ENCODE results near the gene CENATAC.
"Not testable (repeated sequence)": the region's sequence is repeated elsewhere in the genome, so short reads cannot be mapped to it uniquely, and the experiment has no call there.

CENATAC gene

DNA sequence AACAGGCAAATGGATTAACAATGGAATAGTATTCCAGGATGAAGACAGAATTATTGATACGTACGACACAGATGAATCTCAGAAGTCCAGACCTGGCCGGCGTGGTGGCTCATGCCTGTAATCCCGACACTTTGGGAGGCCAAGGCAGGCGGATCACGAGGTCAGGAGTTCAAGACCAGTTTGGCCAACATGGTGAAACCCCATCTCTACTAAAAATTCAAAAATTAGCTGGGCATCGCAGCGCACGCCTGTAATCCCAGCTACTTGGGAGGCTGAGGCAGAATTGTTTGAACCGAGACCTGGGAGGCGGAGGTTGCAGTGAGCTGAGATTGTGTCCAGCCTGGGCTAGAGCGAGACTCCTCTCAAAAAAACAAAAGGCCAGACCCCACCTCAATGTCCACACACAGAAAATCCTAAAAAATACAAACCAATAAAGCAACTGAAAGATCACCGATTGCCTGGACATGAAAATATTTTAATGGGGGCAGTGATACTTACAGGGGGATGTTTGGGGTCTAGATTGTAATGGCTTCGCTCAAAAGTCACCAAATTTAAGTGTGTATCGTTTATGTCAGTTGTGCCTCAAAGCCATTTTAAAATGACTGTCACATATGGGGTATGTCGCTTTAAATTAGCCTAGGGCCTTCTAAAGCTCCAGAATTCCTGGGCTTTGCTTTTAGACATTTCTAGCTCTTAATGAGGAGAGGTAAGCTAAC lies 16.4 kb downstream of the CENATAC start:
- TF ChIP-seq, protein P1, sequence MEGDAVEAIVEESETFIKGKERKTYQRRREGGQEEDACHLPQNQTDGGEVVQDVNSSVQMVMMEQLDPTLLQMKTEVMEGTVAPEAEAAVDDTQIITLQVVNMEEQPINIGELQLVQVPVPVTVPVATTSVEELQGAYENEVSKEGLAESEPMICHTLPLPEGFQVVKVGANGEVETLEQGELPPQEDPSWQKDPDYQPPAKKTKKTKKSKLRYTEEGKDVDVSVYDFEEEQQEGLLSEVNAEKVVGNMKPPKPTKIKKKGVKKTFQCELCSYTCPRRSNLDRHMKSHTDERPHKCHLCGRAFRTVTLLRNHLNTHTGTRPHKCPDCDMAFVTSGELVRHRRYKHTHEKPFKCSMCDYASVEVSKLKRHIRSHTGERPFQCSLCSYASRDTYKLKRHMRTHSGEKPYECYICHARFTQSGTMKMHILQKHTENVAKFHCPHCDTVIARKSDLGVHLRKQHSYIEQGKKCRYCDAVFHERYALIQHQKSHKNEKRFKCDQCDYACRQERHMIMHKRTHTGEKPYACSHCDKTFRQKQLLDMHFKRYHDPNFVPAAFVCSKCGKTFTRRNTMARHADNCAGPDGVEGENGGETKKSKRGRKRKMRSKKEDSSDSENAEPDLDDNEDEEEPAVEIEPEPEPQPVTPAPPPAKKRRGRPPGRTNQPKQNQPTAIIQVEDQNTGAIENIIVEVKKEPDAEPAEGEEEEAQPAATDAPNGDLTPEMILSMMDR (conservative IDR thresholded peaks at IDR 0.05; ENCODE audit: low read length) = no peak
- TF ChIP-seq EZH2phosphoT487 (IDR thresholded peaks at IDR 0.05; ENCODE audit: borderline replicate concordance) = no peak
- no peaks in the 10 kb centered on the region for H3K9me3 ChIP-seq (ENCODE audit: insufficient read depth, low read depth, low read length)
- H3K36me3 ChIP-seq (ENCODE audit: insufficient read depth, low read length) = peaks cover 52% of the 10 kb centered on the region
- peaks cover 52% of the 10 kb centered on the region for H3K79me2 ChIP-seq (ENCODE audit: insufficient read depth, low read length)
- peaks cover 45% of the 10 kb centered on the region for H4K20me1 ChIP-seq (ENCODE audit: insufficient read depth, low read length, poor library complexity, severe bottlenecking)
- peaks cover 14% of the 10 kb centered on the region for H3K4me1 ChIP-seq (ENCODE audit: insufficient read depth, low read length, poor library complexity, severe bottlenecking)
- H3K4me3 ChIP-seq (ENCODE audit: low read length, poor library complexity, severe bottlenecking) = no peak overlapping the region
- H3K9me2 ChIP-seq (replicated peaks; ENCODE audit: low read depth, low read length) = no peaks in the 10 kb centered on the region
- no peaks in the 10 kb centered on the region for H3K27me3 ChIP-seq (ENCODE audit: insufficient read depth, low read length, poor library complexity, severe bottlenecking)
- 0 out of 2 replicates have a peak, but pooled peaks cover 3% of the 10 kb centered on the region for H3F3A ChIP-seq (ENCODE audit: low read depth)
- H3K4me2 ChIP-seq (ENCODE audit: low read depth, low read length, poor library complexity, severe bottlenecking) = peak overlapping the region; percentile 92
- H2AFZ ChIP-seq (ENCODE audit: low read length) = no peak overlapping the region
- no peak overlapping the region for H3K9ac ChIP-seq (ENCODE audit: low read depth, low read length, poor library complexity, severe bottlenecking)

DNA sequence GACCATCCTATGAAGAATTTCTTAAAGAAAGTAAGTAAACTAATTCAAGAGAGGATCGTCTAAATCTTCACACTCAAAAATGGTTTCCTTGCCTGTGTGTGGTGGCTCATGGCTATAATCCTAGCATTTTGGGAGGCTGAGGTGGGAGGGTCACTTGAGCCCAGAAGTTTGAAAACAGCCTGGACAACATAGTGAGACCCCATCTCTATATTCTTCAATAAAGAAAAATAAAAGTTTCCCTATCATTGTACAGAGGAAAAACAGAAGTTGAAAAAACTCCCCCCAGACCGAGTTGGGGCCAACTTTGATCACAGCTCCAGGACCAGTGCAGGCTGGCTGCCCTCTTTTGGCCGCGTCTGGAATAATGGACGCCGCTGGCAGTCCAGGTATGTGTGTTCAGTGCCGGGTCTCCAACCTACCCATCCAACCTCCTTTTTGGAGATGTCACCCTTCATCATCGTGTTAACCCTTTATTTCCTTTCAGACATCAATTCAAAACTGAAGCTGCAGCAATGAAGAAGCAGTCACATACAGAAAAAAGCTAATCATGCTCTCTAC lies 17.2 kb downstream of the CENATAC start:
- peaks cover 49% of the 10 kb centered on the region for H3K36me3 ChIP-seq (ENCODE audit: insufficient read depth, low read length)
- H3K79me2 ChIP-seq (ENCODE audit: insufficient read depth, low read length) = peaks cover 59% of the 10 kb centered on the region

DNA sequence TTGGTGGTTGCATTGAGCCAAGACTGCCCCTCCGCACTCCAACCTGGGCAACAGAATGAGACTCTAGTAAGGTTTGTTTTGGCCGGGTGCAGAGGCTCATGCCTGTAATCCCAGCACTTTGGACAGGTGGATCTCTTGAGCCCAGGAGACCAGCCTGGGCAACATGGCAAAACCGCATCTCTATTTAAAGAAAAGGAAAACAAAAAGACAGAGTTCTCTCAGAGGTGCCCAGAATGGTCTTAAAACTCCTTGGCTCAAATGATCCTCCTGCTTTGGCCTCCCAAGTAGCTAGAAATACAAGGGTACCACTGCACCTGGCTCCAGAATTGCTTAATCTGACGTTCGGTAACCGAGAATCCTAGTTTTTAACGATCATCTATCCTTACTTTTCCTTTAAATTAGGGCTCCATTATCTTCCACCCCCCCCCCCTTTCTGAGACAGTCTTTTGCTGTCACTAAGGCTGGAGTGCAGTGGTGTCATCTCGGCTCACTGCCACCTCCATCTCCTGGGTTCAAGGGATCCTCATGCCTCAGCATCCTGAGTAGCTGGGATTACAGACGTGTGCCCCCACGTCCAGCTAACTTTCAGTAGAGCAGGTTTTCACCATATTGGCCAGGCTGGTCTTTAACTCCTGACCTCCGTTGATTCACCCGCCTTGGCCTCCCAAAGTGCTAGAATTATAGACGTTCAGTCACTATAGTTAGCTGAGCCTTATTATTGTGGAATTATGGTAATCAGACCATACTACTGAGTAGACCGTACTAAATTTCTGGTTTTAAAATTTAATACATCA lies 18.5 kb downstream of the CENATAC start:
- no peaks in the 10 kb centered on the region for H3K9me2 ChIP-seq (replicated peaks; ENCODE audit: low read depth, low read length)
- H3K4me2 ChIP-seq (ENCODE audit: low read depth, low read length, poor library complexity, severe bottlenecking) = peak overlapping the region; percentile 92
- TF ChIP-seq, protein P1 (conservative IDR thresholded peaks at IDR 0.05; ENCODE audit: low read length) = no peak
- no peak for TF ChIP-seq EZH2phosphoT487 (IDR thresholded peaks at IDR 0.05; ENCODE audit: borderline replicate concordance)
- H3K27me3 ChIP-seq (ENCODE audit: insufficient read depth, low read length, poor library complexity, severe bottlenecking) = no peaks in the 10 kb centered on the region
- H4K20me1 ChIP-seq (ENCODE audit: insufficient read depth, low read length, poor library complexity, severe bottlenecking) = peaks cover 53% of the 10 kb centered on the region
- peaks cover 26% of the 10 kb centered on the region for H3K4me1 ChIP-seq (ENCODE audit: insufficient read depth, low read length, poor library complexity, severe bottlenecking)
- H3K79me2 ChIP-seq (ENCODE audit: insufficient read depth, low read length) = peaks cover 72% of the 10 kb centered on the region
- peak overlapping the region; percentile 96 for H3K9ac ChIP-seq (ENCODE audit: low read depth, low read length, poor library complexity, severe bottlenecking)
- H3K36me3 ChIP-seq (ENCODE audit: insufficient read depth, low read length) = peaks cover 40% of the 10 kb centered on the region
- 0 out of 2 replicates have a peak, but pooled peaks cover 3% of the 10 kb centered on the region for H3F3A ChIP-seq (ENCODE audit: low read depth)
- peak overlapping the region; percentile 93 for H3K4me3 ChIP-seq (ENCODE audit: low read length, poor library complexity, severe bottlenecking)
- H3K9me3 ChIP-seq (ENCODE audit: insufficient read depth, low read depth, low read length) = no peaks in the 10 kb centered on the region
- no peak overlapping the region for H2AFZ ChIP-seq (ENCODE audit: low read length)

More for the DNA sequence above, 17.2 kb downstream of the CENATAC start:
- H3K9ac ChIP-seq (ENCODE audit: low read depth, low read length, poor library complexity, severe bottlenecking) = no peak overlapping the region
- H4K20me1 ChIP-seq (ENCODE audit: insufficient read depth, low read length, poor library complexity, severe bottlenecking) = peaks cover 51% of the 10 kb centered on the region
- peaks cover 21% of the 10 kb centered on the region for H3K4me1 ChIP-seq (ENCODE audit: insufficient read depth, low read length, poor library complexity, severe bottlenecking)
- H3K4me2 ChIP-seq (ENCODE audit: low read depth, low read length, poor library complexity, severe bottlenecking) = peak overlapping the region; percentile 92
- H3K27me3 ChIP-seq (ENCODE audit: insufficient read depth, low read length, poor library complexity, severe bottlenecking) = no peaks in the 10 kb centered on the region
- H3K9me3 ChIP-seq (ENCODE audit: insufficient read depth, low read depth, low read length) = no peaks in the 10 kb centered on the region
- no peak for TF ChIP-seq EZH2phosphoT487 (IDR thresholded peaks at IDR 0.05; ENCODE audit: borderline replicate concordance)
- TF ChIP-seq, protein P1 (conservative IDR thresholded peaks at IDR 0.05; ENCODE audit: low read length) = peak; percentile 38
- 0 out of 2 replicates have a peak, but pooled peaks cover 3% of the 10 kb centered on the region for H3F3A ChIP-seq (ENCODE audit: low read depth)
- no peak overlapping the region for H3K4me3 ChIP-seq (ENCODE audit: low read length, poor library complexity, severe bottlenecking)
- H3K9me2 ChIP-seq (replicated peaks; ENCODE audit: low read depth, low read length) = no peaks in the 10 kb centered on the region
- no peak overlapping the region for H2AFZ ChIP-seq (ENCODE audit: low read length)

DNA sequence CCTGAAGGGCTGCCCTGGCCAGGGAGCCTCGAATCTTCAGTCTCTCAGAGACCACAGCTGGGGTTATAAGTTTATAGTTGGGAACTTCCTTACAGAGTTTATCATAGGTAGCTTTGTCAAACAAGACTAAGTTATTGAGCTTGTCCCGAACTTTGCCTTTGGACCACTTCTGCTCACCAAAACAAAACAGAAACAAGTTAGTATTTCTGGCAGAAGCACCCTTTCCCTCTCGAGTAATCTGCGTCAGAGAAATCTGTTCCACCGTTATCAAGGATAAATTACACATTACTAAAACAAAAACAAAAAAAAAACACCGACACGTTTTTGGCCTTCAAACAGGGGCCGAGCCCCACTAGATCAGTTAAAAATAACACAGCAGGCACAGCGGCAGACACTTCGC lies 19.4 kb downstream of the CENATAC start:
- not testable (repeated sequence) for H3K9me3 ChIP-seq (ENCODE audit: insufficient read depth, low read depth, low read length); H3K27me3 ChIP-seq (ENCODE audit: insufficient read depth, low read length, poor library complexity, severe bottlenecking); H2AFZ ChIP-seq (ENCODE audit: low read length); H3K9me2 ChIP-seq (replicated peaks; ENCODE audit: low read depth, low read length); H3F3A ChIP-seq (ENCODE audit: low read depth)
- H3K4me1 ChIP-seq (ENCODE audit: insufficient read depth, low read length, poor library complexity, severe bottlenecking) = peaks cover 27% of the 10 kb centered on the region
- H3K9ac ChIP-seq (ENCODE audit: low read depth, low read length, poor library complexity, severe bottlenecking) = peak overlapping the region; percentile 96
- peaks cover 38% of the 10 kb centered on the region for H3K36me3 ChIP-seq (ENCODE audit: insufficient read depth, low read length)
- H3K79me2 ChIP-seq (ENCODE audit: insufficient read depth, low read length) = peaks cover 82% of the 10 kb centered on the region
- peaks cover 53% of the 10 kb centered on the region for H4K20me1 ChIP-seq (ENCODE audit: insufficient read depth, low read length, poor library complexity, severe bottlenecking)
- H3K4me3 ChIP-seq (ENCODE audit: low read length, poor library complexity, severe bottlenecking) = peak overlapping the region; percentile 93
- peak overlapping the region; percentile 92 for H3K4me2 ChIP-seq (ENCODE audit: low read depth, low read length, poor library complexity, severe bottlenecking)
